HG03066 (cell line): ENCODE measurements around the gene CAPN10.

Experiments
- ATAC-seq: cut with Tn5 transposase; IDR thresholded peaks from one replicate; pipeline ENCODE4 v1.9.1; 2021; ENCODE audit warnings: low read depth; ENCODE audit not compliant: unreplicated experiment

CAPN10 gene

DNA sequence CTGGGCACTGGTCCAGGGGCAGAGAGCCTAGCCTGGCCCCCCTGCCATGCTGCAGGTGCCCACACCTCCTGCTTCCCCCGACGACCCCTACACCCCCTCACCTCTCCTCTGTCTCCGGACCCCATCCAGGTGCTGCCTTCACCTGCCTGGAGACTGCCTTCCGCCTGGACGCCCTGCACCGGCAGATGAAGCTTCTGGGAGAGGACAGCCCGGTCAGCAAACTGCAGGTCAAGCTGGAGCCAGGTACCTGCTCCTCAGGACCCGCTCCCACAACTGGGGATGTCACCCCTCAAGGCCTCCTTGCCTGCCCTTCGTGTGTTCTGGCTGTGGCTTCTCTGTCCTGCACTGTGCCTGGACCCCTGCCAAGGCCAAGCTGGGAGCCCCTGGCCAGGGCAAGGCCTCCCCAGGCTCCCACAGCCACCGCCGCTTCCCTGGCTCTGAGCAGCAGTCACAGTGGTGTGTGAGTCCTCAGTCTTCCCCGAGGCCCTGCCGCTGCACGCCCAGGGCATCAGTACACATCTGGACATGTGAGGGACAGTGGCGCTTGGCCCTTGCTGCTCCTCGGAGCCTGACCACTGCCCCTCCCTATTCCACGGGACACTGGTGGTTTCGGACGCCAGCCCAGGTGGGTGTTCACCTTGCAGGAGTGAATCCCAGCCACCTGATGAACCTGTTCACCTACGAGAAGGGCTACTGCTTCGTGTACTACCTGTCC, 12.0 kb upstream of the CAPN10 start:
- ATAC-seq = no peak

DNA sequence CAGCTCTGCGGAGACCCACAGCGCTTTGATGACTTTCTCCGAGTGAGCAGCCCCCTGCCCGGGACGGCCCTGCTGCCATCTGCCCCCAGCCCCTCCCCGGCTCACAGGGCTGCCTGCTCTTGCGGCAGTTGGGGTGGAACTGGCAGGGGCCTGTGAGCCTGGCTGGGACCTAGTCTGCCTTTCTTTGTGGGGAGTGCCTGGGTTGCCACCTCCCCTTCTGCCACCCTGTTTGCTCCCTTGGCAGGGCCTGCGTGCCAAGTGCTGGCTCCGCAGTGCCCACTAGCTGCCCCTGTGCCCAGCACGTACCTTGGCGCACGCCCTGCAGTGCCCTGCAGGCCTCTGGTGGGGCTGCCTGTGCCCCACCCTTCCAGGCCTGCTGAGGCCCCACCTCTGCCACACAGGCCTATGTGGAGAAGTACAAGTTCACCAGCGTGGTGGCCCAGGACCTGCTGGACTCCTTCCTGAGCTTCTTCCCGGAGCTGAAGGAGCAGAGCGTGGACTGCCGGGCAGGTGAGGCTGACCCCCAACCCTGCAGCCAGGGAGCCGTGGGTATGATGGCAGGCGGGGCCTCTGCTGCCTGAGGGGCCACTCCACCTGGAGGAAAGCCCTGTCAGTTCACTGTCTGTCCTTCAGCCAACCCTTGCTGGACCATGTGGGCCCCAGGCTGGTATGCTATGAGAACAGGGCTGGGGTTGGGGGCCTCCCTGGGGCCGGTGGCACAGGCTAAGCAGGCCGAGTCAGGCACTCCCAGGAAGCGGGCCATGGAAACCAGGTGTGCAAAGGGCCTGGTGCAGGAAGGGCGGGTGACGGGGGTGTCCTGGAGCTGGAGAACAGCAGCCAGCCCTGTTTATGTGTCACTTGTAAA, 11.2 kb upstream of the CAPN10 start:
- ATAC-seq = no peak

DNA sequence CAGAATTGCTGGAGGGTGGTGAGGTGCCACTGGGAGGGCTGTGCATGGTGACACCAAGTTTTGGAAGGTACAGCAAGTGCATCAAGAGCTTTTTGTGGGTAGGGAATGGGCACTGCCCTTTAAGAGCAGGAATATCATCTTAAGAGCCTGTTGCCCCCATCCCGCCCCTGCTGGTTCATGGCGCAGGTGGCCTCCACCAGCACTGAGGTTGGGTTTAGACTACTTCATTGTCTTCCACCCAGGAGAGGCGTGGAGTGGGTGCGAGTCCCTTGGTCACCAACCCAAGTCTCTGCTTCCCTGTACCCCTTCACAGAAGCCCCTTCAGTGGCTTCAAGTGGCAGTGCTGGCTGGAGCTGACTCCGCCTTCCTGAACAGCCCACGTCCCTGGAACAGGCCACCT, 10.5 kb upstream of the CAPN10 start:
- no peak for ATAC-seq

DNA sequence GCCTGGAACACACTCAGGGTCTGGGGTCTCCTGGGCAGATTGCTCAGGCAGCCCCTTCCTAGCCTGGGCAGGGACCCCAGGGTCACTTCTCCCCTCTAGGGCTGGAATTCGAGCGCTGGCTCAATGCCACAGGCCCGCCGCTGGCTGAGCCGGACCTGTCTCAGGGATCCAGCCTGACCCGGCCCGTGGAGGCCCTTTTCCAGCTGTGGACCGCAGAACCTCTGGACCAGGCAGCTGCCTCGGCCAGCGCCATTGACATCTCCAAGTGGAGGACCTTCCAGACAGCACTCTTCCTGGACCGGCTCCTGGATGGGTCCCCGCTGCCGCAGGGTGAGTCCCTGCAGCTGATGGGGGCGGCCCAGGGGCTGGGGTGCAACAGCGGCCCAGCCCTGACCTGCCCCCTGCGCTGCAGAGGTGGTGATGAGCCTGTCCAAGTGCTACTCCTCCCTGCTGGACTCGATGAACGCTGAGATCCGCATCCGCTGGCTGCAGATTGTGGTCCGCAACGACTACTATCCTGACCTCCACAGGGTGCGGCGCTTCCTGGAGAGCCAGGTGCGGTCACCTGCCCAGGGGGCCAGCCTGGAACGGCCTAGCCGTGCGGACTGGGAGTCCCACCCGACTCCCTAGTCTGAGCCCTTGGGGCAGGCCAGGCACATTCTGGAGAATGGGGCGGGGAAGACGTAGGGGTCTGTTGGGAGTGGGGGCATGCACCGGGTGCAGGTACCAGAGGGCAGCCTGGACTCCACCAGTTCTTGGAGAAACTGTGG, 9.9 kb upstream of the CAPN10 start:
- no peak for ATAC-seq

DNA sequence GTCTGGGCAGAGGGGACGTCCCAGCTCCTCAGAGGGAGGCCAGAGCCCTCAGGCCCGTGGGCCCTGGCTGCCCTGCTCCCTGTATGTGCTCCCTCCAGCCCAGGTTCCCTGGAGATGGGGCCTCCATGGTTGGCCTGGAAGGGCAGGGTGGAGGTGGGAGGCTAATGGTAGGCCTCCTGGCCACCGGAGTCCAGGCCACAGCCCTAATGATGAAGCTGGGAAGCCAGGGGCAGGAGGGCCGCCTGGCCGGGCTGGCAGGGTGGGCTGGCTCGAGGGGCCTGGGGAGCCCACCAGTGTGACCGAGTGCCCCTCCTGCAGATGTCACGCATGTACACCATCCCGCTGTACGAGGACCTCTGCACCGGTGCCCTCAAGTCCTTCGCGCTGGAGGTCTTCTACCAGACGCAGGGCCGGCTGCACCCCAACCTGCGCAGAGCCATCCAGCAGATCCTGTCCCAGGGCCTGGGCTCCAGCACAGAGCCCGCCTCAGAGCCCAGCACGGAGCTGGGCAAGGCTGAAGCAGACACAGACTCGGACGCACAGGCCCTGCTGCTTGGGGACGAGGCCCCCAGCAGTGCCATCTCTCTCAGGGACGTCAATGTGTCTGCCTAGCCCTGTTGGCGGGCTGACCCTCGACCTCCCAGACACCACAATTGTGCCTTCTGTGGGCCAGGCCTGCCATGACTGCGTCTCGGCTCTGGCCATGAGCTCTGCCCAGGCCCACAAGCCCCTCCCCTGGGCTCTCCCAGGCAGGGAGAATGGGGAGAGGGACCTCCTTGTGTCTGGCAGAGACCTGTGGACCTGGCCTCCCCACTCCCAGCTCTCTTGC, 9.0 kb upstream of the CAPN10 start:
- no peak for ATAC-seq

DNA sequence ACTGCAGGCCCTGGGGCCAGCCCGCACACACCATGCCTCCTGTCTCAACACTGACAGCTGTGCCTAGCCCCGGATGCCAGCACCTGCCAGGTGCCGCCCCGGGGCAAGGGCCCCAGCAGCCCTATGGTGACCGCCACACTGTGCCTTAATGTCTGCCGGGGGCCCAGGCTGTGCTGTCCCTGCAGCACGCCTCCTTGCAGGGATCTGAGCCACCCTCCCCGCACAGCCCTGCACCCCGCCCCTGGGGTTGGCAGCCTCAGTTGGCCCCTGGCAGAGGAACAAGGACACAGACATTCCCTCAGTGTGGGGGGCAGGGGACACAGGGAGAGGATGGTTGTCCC, 8.5 kb upstream of the CAPN10 start:
- no peak for ATAC-seq

DNA sequence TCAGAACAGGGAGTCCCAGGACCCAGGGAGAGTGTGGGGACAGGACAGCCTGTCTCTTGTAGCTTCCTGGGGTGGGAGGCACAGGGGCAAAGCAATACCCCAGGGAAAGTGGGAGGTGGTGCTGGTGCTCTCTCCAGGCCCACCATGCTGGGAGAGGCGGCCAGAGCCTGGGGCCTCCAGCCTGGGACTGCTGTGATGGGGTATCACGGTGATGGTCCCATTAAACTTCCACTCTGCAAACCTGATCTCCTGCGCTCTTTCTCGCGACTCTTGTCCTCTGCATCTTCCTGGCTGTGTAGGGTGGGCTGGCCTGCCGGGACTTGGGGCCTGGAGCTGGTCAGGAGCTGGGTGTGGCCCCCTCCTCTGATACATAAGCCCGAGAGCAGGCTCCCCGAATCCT, 8.0 kb upstream of the CAPN10 start:
- ATAC-seq = no peak

DNA sequence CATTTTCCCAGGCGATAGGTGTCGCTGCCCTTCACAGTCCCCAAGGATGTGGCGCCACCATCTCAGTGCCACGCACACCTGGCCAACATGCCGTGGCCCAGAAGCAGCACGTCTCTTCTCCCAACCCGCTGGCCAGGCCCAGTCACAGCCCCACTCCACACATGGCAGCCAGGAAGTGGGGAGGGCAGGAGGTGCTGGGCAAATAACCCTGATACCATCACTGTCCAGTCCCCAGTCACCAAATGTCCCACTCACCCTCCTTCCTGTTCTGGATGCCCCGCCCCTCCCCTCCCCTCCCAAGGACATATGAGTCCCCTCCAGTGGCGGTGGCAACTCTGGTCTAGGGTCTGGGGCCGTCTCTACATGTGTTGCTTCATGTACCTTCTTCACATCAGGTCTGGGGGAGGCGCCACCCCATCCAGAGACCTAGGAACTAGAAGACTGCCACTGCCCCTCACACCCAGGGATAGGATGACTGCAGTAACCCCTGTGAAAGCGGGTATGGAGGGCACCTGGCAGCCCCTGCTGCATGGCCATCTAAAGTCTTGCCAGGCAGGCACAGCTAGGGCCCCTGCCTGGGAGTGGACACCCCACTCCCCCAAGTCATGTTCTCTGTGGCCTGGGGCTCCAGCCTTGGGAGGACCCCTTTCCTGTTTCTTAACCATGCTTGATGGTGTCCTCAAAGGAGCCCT, 7.3 kb upstream of the CAPN10 start:
- no peak for ATAC-seq

DNA sequence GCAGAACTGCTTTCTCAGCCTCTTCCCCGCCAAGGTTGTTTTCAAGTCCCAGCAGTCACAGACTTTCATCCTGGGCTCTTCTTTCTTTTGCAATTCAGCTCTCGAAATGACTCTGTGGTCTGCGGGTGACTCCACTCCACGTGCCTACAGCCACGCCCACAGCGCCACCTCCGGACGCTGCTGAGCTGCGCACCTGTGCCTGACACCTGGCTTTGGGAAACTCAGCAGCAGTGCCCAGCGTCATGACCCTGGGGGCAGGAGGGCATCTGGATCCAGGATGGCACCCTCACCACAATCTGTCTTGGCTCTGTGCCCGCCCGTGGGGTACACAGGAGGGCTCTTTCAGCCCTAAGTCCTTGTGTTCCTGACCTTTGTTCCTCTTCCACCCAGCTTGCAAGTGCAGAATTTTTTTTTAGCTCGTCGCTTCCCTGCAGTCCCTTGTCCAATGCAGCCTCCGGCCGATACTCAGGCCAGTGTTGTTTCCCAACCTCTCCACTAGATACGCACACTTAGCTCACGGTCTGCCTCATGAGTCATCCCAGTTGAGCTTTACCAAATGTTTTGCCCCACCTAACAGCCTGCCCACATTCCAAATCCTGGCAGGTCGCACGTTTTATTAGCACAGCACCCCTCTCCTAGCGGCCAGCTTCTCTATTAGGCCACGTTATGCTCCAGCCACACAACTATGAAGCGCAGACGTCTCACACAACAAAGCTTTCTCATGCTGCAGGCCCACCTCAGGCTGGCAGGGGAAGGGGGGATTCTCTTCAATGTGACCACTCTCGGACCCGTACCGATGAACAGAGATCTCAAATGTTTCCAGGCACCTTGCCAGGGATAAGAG, 6.5 kb upstream of the CAPN10 start:
- ATAC-seq = no peak

DNA sequence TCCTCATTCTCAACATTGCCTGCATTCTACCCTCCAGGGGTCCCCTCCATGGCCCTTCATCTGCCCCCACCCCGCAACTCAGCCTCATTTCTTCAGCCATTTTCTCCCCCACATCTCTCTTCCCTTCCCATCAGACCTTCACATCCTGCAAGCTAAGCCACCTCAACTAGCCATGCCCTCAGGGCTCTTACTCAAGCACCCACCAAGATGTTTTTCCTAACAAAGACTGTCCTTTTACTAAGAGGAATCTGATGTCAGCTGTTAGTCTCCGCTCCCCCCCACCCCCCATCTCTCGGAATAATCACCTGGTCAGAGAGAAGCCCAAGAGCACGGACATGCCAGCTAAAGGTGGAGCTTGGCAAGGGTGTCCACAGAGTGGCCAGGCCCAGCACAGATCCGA, 4.7 kb upstream of the CAPN10 start:
- ATAC-seq = no peak

DNA sequence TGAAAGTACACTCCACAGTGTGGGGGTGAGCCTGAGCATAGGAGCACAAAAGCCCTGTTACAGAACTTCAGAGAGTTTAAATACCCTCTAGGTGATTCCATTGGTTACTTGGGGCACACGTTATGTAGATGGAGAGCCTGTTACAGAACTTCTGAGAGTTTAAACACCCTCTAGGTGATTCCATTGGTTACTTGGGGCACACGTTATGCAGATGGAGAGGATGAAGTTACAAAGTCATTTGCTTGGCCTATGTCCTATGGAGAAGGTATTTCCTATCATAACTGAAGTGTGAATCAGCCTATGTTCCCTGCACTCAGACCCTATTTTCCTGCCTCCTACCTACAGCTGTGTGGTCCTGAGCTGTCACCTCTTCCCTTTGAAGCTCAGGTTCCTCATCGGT, 3.8 kb upstream of the CAPN10 start:
- ATAC-seq = no peak

DNA sequence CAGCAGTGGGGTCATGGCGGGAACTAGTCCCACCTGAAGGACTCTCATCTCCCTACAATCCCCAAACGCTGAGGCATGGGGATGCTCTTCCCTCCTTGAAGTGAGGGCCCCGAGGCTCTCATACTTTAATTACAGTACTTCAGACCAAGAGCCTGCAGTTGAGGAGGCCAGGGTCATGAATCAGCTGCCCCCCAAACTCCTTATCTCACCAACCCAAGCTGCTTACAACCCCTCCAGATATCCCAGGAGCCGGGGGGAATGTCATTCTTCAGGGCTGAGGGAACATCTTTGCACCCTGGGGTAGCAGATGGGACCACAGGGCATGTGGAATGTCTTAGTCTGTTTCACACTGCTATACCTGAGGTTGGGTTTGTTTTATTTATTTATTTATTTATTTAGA, 2.8 kb upstream of the CAPN10 start:
- ATAC-seq = no peak

DNA sequence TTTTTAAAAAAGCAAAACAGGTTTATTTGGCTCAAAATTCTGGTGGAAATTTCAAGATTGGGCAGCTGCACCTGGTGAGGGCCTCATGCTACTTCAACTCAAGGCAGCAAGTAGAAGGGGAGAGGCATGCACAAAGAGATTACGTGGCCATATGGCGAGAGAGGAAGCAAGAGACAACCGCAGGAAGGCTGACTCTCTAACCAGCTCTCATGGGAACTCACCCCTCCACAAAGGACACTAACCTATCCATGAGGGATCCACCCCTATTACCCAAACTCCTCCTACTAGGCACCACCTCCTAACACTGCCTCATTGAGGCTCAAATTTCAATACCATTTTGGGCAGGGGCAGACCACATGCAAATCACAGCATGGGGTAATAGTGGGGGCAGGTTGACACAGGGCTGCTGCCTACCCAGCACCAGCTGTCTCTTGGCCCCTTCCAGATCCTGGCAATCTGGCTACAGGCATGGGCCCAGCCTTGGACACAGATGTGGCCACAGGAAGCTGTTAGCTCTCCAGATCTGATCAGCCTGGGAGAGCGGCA, 2.0 kb upstream of the CAPN10 start:
- peak; percentile 59 for ATAC-seq

DNA sequence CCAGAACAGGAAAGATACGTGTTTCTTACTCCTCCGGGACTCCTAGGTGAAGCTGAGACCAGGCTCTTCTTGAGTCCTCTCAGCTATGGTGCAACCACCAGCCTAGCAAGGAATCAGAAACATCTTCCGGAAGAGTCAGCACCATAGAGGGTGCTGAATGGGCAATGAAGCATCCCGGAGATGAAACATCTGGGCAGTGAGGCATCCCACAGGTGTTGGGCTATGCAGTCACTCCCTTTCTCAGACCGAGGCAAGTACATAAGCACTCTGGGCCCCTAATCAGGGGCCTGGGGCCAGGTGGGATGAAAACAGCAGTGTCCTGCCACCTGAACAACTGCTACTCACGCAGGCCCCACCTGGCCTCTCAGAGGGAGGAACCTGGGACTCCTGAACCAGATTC, 1.4 kb upstream of the CAPN10 start:
- peak; percentile 29 for ATAC-seq

DNA sequence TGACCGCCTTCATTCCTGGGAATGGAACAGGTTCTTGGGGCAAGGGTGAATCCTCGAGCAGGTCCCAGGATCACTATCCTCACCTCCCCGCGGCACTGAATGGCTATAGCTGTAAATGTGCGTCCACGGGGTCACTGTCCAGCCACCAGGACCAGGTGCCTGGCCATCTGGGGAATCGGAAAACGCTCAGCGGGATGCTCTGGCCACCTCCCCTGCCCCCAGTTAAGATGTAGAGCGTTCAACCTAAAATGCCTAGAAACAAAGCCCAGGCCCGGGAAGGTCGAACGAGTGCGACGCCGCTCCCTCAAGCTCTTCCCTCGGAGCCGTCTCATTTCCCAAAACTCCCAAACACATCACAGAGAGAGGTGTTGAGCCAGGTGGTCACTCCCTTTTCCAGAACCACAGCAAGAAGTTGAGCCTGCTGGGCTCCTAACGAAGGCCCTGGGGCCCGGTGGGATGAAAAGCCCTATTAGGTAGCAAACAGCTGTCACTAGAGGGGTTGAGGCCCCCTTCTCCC, 795 bp upstream of the CAPN10 start:
- ATAC-seq = no peak

DNA sequence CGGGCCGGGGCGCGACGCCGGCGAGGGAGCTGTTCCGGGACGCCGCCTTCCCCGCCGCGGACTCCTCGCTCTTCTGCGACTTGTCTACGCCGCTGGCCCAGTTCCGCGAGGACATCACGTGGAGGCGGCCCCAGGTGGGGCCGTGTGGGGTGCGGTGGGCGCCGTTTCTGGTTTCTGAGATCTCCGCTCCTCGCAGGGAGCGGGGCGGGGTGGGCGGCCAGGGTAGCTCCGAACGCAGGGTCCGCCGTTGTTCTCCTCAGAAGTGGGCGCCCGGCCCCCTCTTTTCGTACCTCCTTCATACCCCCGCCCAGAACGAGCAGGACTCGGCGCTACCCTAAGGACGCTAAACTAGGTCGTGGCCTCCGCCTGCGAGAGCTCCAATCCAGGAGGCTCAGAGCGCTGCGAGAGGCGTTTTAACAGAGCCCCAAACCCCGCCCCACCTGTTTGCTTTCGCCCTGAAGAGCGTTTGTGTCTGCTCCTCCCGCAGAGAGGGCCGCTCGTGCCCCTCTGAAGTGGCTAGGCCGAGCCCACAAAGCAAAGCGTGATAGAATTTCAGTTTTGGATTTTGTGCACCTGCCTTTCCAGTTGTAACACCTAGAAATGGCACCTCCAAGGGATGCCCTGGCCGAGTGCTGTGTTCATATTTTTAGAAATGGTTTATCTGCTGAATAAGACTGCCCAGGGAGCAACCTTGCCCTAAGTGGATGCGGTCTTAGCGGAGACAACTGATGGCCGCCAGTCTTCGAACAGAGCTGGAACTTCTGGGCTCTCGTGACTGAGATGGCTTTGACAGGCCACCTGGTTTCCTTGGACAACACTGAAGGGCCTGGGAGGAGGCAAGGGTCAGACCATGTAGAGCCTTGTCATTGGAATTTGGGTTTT, 626 bp downstream of the CAPN10 start:
- no peak for ATAC-seq

DNA sequence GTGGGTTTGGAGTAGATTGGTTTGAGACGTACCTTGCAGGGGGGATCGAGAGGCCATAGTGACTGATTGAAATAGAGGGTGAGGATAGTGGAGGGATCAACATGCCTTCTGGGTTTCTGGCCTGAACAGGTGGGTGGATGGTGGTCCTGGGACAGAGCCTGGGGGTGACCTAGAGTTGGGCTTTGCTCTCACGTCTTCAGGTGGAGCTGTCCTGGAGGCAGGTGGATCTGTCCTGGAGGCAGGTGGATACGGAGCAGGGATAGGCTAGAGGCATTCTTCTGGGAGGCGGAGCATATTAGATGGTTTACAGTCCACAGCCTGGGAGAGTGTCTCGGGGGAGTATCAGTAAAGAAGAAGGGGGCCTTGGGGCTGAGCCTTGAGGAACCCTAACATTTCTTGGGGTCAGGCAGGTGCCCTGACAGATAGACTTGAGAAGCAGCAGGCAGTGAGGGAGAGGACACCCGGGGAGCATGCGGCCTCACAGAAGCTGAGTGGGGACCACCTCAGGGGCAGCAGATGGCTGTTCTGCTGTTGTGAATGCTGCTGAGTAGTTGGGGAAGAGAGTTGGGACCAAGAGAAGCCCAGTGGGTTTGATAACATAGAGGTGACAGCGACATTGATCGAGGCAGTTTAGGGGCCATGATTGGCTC, 1.6 kb downstream of the CAPN10 start:
- ATAC-seq = no peak
